ENCODE data around the gene INTS11.

DNA sequence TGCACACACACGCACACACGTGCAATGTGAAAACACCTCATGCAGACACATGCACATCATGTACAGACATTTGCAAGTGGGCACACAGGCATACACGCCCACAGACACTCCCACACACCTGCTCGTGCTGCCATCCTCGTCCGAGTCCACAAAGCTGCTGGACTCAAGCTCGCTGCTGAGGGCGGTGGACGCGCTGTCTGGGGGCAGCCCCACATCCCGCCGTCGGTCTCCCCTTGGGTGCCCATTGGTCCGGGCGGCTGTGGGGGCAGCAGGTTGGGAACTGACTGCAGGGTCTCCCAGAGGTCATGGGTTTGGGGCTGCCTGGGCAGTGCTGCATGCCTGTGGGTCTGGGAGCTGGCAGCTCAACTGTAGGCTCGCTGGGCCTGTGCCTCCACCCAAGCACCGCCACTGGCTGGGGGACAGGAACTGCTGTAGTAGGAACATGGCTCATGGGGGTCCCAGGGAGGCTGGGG, 17.1 kb upstream of the INTS11 start:
- TF ChIP-seq CTCF (IDR thresholded peaks at IDR 0.05) (no peak), POLR2A (IDR thresholded peaks at IDR 0.05) (no peak), POLR2AphosphoS5 (IDR thresholded peaks at IDR 0.05) (no peak)

All from prostate gland (tissue), 2 donors.